Measurements from ENCODE around the gene DMD. TPM values are rescaled to one million over a fixed set of nuclear protein-coding genes. Genes with fewer than 3 reads are reported as not detected.

DMD gene
- total RNA-seq, 4 donors from 2014 or later = 18.7 to 69.5 (median 38.5) TPM

GRCh38 chrX:33138677-33139249 lies 72.6 kb downstream of the DMD start:
- Histone ChIP-seq H3K27ac (no peak overlapping the region), H3K27me3 (no peaks in the 10 kb centered on the region), H3K4me1 (no peaks in the 10 kb centered on the region), H3K9me3 (no peaks in the 10 kb centered on the region), H3K36me3 (no peaks in the 10 kb centered on the region), H3K4me3 (no peak overlapping the region)
- TF ChIP-seq POLR2AphosphoS5 (IDR thresholded peaks at IDR 0.05) = no peak
- no peak for TF ChIP-seq EP300 (IDR thresholded peaks at IDR 0.05)
- no peak for TF ChIP-seq POLR2A (IDR thresholded peaks at IDR 0.05)
- TF ChIP-seq, protein P1, sequence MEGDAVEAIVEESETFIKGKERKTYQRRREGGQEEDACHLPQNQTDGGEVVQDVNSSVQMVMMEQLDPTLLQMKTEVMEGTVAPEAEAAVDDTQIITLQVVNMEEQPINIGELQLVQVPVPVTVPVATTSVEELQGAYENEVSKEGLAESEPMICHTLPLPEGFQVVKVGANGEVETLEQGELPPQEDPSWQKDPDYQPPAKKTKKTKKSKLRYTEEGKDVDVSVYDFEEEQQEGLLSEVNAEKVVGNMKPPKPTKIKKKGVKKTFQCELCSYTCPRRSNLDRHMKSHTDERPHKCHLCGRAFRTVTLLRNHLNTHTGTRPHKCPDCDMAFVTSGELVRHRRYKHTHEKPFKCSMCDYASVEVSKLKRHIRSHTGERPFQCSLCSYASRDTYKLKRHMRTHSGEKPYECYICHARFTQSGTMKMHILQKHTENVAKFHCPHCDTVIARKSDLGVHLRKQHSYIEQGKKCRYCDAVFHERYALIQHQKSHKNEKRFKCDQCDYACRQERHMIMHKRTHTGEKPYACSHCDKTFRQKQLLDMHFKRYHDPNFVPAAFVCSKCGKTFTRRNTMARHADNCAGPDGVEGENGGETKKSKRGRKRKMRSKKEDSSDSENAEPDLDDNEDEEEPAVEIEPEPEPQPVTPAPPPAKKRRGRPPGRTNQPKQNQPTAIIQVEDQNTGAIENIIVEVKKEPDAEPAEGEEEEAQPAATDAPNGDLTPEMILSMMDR (IDR thresholded peaks at IDR 0.05) = no peak
- 60% methylated on average over 12 of the region's 12 CpGs for WGBS
- DNase-seq (ENCODE audit: low spot score in 2 of 2) = no peak

- WGBS = 39% methylated on average over 4 of the region's 4 CpGs
Measured at GRCh38 chrX:33134164-33134563, 77.2 kb downstream of the DMD start.

DNA sequence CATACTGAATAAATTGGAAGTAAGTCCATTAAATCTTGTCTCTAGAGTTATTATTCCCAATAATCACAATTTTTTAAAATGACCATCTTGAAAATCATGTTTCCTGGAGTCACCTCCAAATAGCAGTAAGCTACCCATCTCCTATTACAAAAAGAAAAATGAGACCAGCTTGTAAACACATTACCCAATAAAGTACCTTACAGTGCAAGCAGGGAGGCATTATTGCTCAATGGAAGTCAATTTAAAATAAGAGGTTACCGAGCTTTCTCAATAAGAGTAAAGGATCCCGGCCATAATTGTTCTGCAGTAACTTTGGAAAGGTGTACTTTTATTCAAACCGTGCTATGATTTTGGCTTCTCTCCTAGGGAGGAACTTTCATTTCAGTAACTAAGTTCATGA lies 78.0 kb downstream of the DMD start:
- no peaks in the 10 kb centered on the region for H3K27me3 ChIP-seq
- no peak overlapping the region for H3K4me3 ChIP-seq
- no peaks in the 10 kb centered on the region for H3K36me3 ChIP-seq
- no peaks in the 10 kb centered on the region for H3K9me3 ChIP-seq
- DNase-seq (ENCODE audit: low spot score in 2 of 2) = no peak
- no peak for TF ChIP-seq EP300 (IDR thresholded peaks at IDR 0.05)
- no peak for TF ChIP-seq POLR2A (IDR thresholded peaks at IDR 0.05)
- no peak for TF ChIP-seq POLR2AphosphoS5 (IDR thresholded peaks at IDR 0.05)
- TF ChIP-seq, protein P1 (IDR thresholded peaks at IDR 0.05) = no peak
- 60% methylated on average over 3 of the region's 3 CpGs for WGBS
- H3K27ac ChIP-seq = no peak overlapping the region
- H3K4me1 ChIP-seq = no peaks in the 10 kb centered on the region

More at GRCh38 chrX:33134164-33134563, 77.2 kb downstream of the DMD start:
- no peaks in the 10 kb centered on the region for H3K9me3 ChIP-seq
- no peak overlapping the region for H3K27ac ChIP-seq
- no peak for DNase-seq (ENCODE audit: low spot score in 2 of 2)
- H3K36me3 ChIP-seq = no peaks in the 10 kb centered on the region
- H3K4me3 ChIP-seq = no peak overlapping the region
- no peaks in the 10 kb centered on the region for H3K4me1 ChIP-seq
- H3K27me3 ChIP-seq = no peaks in the 10 kb centered on the region
- TF ChIP-seq POLR2AphosphoS5 (IDR thresholded peaks at IDR 0.05) (no peak), EP300 (IDR thresholded peaks at IDR 0.05) (no peak), POLR2A (IDR thresholded peaks at IDR 0.05) (no peak)
- TF ChIP-seq, protein P1 (IDR thresholded peaks at IDR 0.05) = no peak

GRCh38 chrX:33132569-33132968 lies 78.8 kb downstream of the DMD start:
- WGBS = 51% methylated on average over 3 of the region's 3 CpGs
- Histone ChIP-seq H3K4me1 (no peaks in the 10 kb centered on the region), H3K36me3 (no peaks in the 10 kb centered on the region), H3K9me3 (no peaks in the 10 kb centered on the region), H3K4me3 (no peak overlapping the region), H3K27ac (no peak overlapping the region), H3K27me3 (no peaks in the 10 kb centered on the region)
- TF ChIP-seq EP300 (IDR thresholded peaks at IDR 0.05) (no peak), POLR2A (IDR thresholded peaks at IDR 0.05) (no peak), POLR2AphosphoS5 (IDR thresholded peaks at IDR 0.05) (no peak)
- TF ChIP-seq, protein P1 (IDR thresholded peaks at IDR 0.05) = no peak
- DNase-seq (ENCODE audit: low spot score in 2 of 2) = no peak

- Histone ChIP-seq H3K4me1 (no peaks in the 10 kb centered on the region), H3K27me3 (no peaks in the 10 kb centered on the region), H3K9me3 (no peaks in the 10 kb centered on the region), H3K4me3 (no peak overlapping the region), H3K27ac (no peak overlapping the region), H3K36me3 (no peaks in the 10 kb centered on the region)
- no peak for DNase-seq (ENCODE audit: low spot score in 2 of 2)
- 61% methylated on average over 7 of the region's 7 CpGs for WGBS
- no peak for TF ChIP-seq POLR2A (IDR thresholded peaks at IDR 0.05)
- no peak for TF ChIP-seq POLR2AphosphoS5 (IDR thresholded peaks at IDR 0.05)
- TF ChIP-seq, protein P1 (IDR thresholded peaks at IDR 0.05) = no peak
- no peak for TF ChIP-seq EP300 (IDR thresholded peaks at IDR 0.05)
Measured at GRCh38 chrX:33129607-33130006, 81.7 kb downstream of the DMD start.
